ENCODE data around the gene CHST3. TPM values are rescaled to one million over a fixed set of nuclear protein-coding genes. Genes with fewer than 3 reads are reported as not detected.
A peak's percentile ranks its signal among the peaks of the same experiment; 100 is the strongest.

CHST3 gene
- total RNA-seq, 4 donors from 2014 or later = 17.9 to 29.3 (median 23.2) TPM

DNA sequence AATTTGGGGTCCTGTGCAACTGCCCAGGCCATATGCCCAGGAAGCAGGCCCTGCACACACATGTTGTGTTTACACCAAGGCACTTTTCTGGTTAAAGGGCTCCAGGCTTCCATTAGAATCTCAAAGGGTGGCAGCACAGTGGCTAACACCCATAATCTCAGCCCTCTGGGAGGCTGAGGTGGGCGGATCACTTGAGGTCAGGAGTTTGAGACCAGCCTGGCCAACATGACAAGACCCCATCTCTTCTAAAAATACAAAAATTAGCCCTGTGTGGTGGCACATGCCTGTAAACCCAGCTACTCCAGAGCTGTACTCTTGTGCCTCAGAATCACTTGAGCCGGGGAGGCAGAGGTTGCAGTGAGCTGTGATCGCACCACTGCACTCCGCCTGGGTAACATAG is 70.6 kb downstream of the CHST3 start:
- H3K27ac ChIP-seq = no peak overlapping the region
- no peak overlapping the region for H3K4me3 ChIP-seq
- H3K4me1 ChIP-seq = peaks cover 11% of the 10 kb centered on the region
- WGBS = 95% methylated on average over 4 of the region's 4 CpGs
- H3K36me3 ChIP-seq = no peaks in the 10 kb centered on the region
- no peak for DNase-seq (ENCODE audit: low spot score in 2 of 2)
- H3K9me3 ChIP-seq = no peaks in the 10 kb centered on the region
- no peaks in the 10 kb centered on the region for H3K27me3 ChIP-seq
- TF ChIP-seq EP300 (IDR thresholded peaks at IDR 0.05) (no peak), POLR2A (IDR thresholded peaks at IDR 0.05) (no peak), POLR2AphosphoS5 (IDR thresholded peaks at IDR 0.05) (no peak)
- TF ChIP-seq, protein P1, sequence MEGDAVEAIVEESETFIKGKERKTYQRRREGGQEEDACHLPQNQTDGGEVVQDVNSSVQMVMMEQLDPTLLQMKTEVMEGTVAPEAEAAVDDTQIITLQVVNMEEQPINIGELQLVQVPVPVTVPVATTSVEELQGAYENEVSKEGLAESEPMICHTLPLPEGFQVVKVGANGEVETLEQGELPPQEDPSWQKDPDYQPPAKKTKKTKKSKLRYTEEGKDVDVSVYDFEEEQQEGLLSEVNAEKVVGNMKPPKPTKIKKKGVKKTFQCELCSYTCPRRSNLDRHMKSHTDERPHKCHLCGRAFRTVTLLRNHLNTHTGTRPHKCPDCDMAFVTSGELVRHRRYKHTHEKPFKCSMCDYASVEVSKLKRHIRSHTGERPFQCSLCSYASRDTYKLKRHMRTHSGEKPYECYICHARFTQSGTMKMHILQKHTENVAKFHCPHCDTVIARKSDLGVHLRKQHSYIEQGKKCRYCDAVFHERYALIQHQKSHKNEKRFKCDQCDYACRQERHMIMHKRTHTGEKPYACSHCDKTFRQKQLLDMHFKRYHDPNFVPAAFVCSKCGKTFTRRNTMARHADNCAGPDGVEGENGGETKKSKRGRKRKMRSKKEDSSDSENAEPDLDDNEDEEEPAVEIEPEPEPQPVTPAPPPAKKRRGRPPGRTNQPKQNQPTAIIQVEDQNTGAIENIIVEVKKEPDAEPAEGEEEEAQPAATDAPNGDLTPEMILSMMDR (IDR thresholded peaks at IDR 0.05) = no peak

GRCh38 chr10:72035252-72035887 is 71.2 kb downstream of the CHST3 start:
- H3K9me3 ChIP-seq = no peaks in the 10 kb centered on the region
- H3K27ac ChIP-seq = no peak overlapping the region
- no peak for TF ChIP-seq POLR2AphosphoS5 (IDR thresholded peaks at IDR 0.05)
- TF ChIP-seq POLR2A (IDR thresholded peaks at IDR 0.05) = no peak
- TF ChIP-seq EP300 (IDR thresholded peaks at IDR 0.05) = no peak
- TF ChIP-seq, protein P1 (IDR thresholded peaks at IDR 0.05) = no peak
- H3K4me3 ChIP-seq = no peak overlapping the region
- H3K36me3 ChIP-seq = no peaks in the 10 kb centered on the region
- H3K27me3 ChIP-seq = no peaks in the 10 kb centered on the region
- 93% methylated on average over 8 of the region's 13 CpGs for WGBS
- H3K4me1 ChIP-seq = peaks cover 11% of the 10 kb centered on the region
- DNase-seq (ENCODE audit: low spot score in 2 of 2) = no peak

DNA sequence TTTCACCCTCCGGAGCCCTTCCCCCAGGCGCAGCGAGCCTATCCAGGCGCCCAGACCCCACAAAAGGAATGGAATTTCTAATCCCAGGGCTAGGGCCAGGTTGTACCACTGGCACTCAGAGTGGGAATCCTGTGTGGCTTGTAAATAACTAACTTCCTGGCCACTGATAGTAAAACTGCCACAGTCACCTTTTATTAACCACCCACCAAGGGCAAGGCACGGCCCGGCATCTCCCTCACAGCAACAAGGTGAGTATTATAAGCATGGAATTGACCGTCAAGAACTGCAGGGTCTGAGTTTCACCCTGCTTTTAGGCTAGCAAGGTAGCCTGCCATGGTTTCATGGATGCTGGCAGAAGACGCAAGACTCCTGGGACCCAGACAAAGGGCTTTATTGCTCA is 73.1 kb downstream of the CHST3 start:
- Histone ChIP-seq H3K36me3 (no peaks in the 10 kb centered on the region), H3K4me3 (no peak overlapping the region), H3K9me3 (no peaks in the 10 kb centered on the region), H3K27ac (peak overlapping the region; percentile 18), H3K4me1 (peaks cover 11% of the 10 kb centered on the region), H3K27me3 (no peaks in the 10 kb centered on the region)
- 87% methylated on average over 8 of the region's 8 CpGs for WGBS
- DNase-seq (ENCODE audit: low spot score in 2 of 2) = no peak
- no peak for TF ChIP-seq EP300 (IDR thresholded peaks at IDR 0.05)
- TF ChIP-seq, protein P1 (IDR thresholded peaks at IDR 0.05) = no peak
- no peak for TF ChIP-seq POLR2AphosphoS5 (IDR thresholded peaks at IDR 0.05)
- no peak for TF ChIP-seq POLR2A (IDR thresholded peaks at IDR 0.05)

GRCh38 chr10:72037811-72038210 is 73.6 kb downstream of the CHST3 start:
- 56% methylated on average over 3 of the region's 3 CpGs for WGBS
- Histone ChIP-seq H3K36me3 (no peaks in the 10 kb centered on the region), H3K27me3 (no peaks in the 10 kb centered on the region), H3K9me3 (no peaks in the 10 kb centered on the region), H3K27ac (peak overlapping the region; percentile 60), H3K4me3 (no peak overlapping the region), H3K4me1 (peaks cover 11% of the 10 kb centered on the region)
- DNase-seq (ENCODE audit: low spot score in 2 of 2) = no peak
- TF ChIP-seq POLR2AphosphoS5 (IDR thresholded peaks at IDR 0.05) = no peak
- no peak for TF ChIP-seq EP300 (IDR thresholded peaks at IDR 0.05)
- no peak for TF ChIP-seq POLR2A (IDR thresholded peaks at IDR 0.05)
- TF ChIP-seq, protein P1 (IDR thresholded peaks at IDR 0.05) = no peak

- no peaks in the 10 kb centered on the region for H3K27me3 ChIP-seq
- 47% methylated on average over 9 of the region's 13 CpGs for WGBS
- peak overlapping the region; percentile 60 for H3K27ac ChIP-seq
These were observed 74.3 kb downstream of the CHST3 start for GRCh38 chr10:72038458-72039001.

More at GRCh38 chr10:72038458-72039001, 74.3 kb downstream of the CHST3 start:
- no peak for DNase-seq (ENCODE audit: low spot score in 2 of 2)
- no peak overlapping the region for H3K4me3 ChIP-seq
- H3K36me3 ChIP-seq = no peaks in the 10 kb centered on the region
- peaks cover 11% of the 10 kb centered on the region for H3K4me1 ChIP-seq
- TF ChIP-seq POLR2AphosphoS5 (IDR thresholded peaks at IDR 0.05) = no peak
- no peak for TF ChIP-seq POLR2A (IDR thresholded peaks at IDR 0.05)
- TF ChIP-seq, protein P1 (IDR thresholded peaks at IDR 0.05) = no peak
- TF ChIP-seq EP300 (IDR thresholded peaks at IDR 0.05) = no peak
- H3K9me3 ChIP-seq = no peaks in the 10 kb centered on the region

Data from suprapubic skin (tissue), 4 donors.